ENCODE measurements around the gene LRRK1. TPM values are rescaled to one million over a fixed set of nuclear protein-coding genes. Genes with fewer than 3 reads are reported as not detected.

LRRK1 gene
- total RNA-seq, 1 donor from 2014 or later = 0.86 TPM

- Mint-ChIP-seq H3K27me3 (peaks cover 16% of the 10 kb centered on the region), H3K4me3 (ENCODE audit: low read depth) (no peak overlapping the region), H3K9me3 (ENCODE audit: low read depth) (peaks cover 5% of the 10 kb centered on the region), H3K27ac (no peak overlapping the region), H3K4me1 (ENCODE audit: low read depth) (peaks cover 7% of the 10 kb centered on the region), H3K36me3 (ENCODE audit: insufficient read depth) (no peaks in the 10 kb centered on the region)
- no peak for TF ChIP-seq CTCF (IDR thresholded peaks at IDR 0.05; ENCODE audit: unreplicated experiment)
- no peak for DNase-seq (ENCODE audit: low spot score, unreplicated experiment)
Measured at GRCh38 chr15:101003706-101004105, 84.5 kb downstream of the LRRK1 start.

- Mint-ChIP-seq H3K4me1 (ENCODE audit: low read depth) (peaks cover 8% of the 10 kb centered on the region), H3K4me3 (ENCODE audit: low read depth) (no peak overlapping the region), H3K9me3 (ENCODE audit: low read depth) (peaks cover 5% of the 10 kb centered on the region), H3K27ac (no peak overlapping the region), H3K36me3 (ENCODE audit: insufficient read depth) (no peaks in the 10 kb centered on the region), H3K27me3 (peaks cover 16% of the 10 kb centered on the region)
- no peak for DNase-seq (ENCODE audit: low spot score, unreplicated experiment)
- TF ChIP-seq CTCF (IDR thresholded peaks at IDR 0.05; ENCODE audit: unreplicated experiment) = no peak
Measured at GRCh38 chr15:101004500-101004899, 85.3 kb downstream of the LRRK1 start.

GRCh38 chr15:101004986-101005747, 86.0 kb downstream of the LRRK1 start:
- no peak for DNase-seq (ENCODE audit: low spot score, unreplicated experiment)
- H3K36me3 Mint-ChIP-seq (ENCODE audit: insufficient read depth) = no peaks in the 10 kb centered on the region
- H3K27me3 Mint-ChIP-seq = peaks cover 14% of the 10 kb centered on the region
- no peak for TF ChIP-seq CTCF (IDR thresholded peaks at IDR 0.05; ENCODE audit: unreplicated experiment)
- no peak overlapping the region for H3K4me3 Mint-ChIP-seq (ENCODE audit: low read depth)
- H3K27ac Mint-ChIP-seq = no peak overlapping the region
- H3K9me3 Mint-ChIP-seq (ENCODE audit: low read depth) = peaks cover 5% of the 10 kb centered on the region
- peaks cover 8% of the 10 kb centered on the region for H3K4me1 Mint-ChIP-seq (ENCODE audit: low read depth)

- DNase-seq (ENCODE audit: low spot score, unreplicated experiment) = peak; percentile 62
- peak; percentile 93 for TF ChIP-seq CTCF (IDR thresholded peaks at IDR 0.05; ENCODE audit: unreplicated experiment)
- H3K27me3 Mint-ChIP-seq = peaks cover 5% of the 10 kb centered on the region
- peaks cover 5% of the 10 kb centered on the region for H3K9me3 Mint-ChIP-seq (ENCODE audit: low read depth)
- peaks cover 8% of the 10 kb centered on the region for H3K4me1 Mint-ChIP-seq (ENCODE audit: low read depth)
- no peak overlapping the region for H3K27ac Mint-ChIP-seq
- peak overlapping the region; percentile 82 for H3K4me3 Mint-ChIP-seq (ENCODE audit: low read depth)
- H3K36me3 Mint-ChIP-seq (ENCODE audit: insufficient read depth) = no peaks in the 10 kb centered on the region
Measured at GRCh38 chr15:101006931-101007691, 88.0 kb downstream of the LRRK1 start.

All from progenitor cell of endocrine pancreas (in vitro differentiated cells).